GM18951 (cell line): ENCODE data around the gene VEGFD.

ENCODE experiments used
- POLR2A ChIP-seq: IDR thresholded peaks from 4 replicates; pipeline ENCODE4 v1.6.1; 2011; ENCODE audit warnings: mild to moderate bottlenecking; ENCODE audit not compliant: insufficient read length, insufficient read depth; ENCODE audit errors: extremely low read depth
- in situ Hi-C: fragments of 300-500 bp; cut with MboI; formaldehyde crosslinking; loops from one replicate; pipeline ENCODE4 v1.12.0; 2022; ENCODE audit warnings: low sequenced_read_pairs, mixed read lengths, inconsistent platforms; ENCODE audit not compliant: unreplicated experiment

VEGFD gene

GRCh38 chrX:15384304-15384703, at the start of gene VEGFD:
Gene VEGFD (minus strand): TSS chrX:15384413. CDS start chrX:15383946, 467 bp downstream.
- in situ Hi-C loops = no loop called here

GRCh38 chrX:15430584-15430983, 46.4 kb upstream of the VEGFD start:
- no peak for TF ChIP-seq POLR2A
- in situ Hi-C loops = no loop called here

More at GRCh38 chrX:15384304-15384703, at the start of gene VEGFD:
- no peak for TF ChIP-seq POLR2A

- in situ Hi-C loops = no loop called here
- no peak for TF ChIP-seq POLR2A
These were observed 45.9 kb upstream of the VEGFD start for GRCh38 chrX:15430076-15430475.

GRCh38 chrX:15425024-15425423, 40.8 kb upstream of the VEGFD start:
- in situ Hi-C loops = no loop called here
- no peak for TF ChIP-seq POLR2A

- in situ Hi-C loops = no loop called here
- TF ChIP-seq POLR2A = no peak
These were observed 34.5 kb upstream of the VEGFD start for GRCh38 chrX:15418707-15419181.

- in situ Hi-C loops = no loop called here
- TF ChIP-seq POLR2A = no peak
These were observed 34.0 kb upstream of the VEGFD start for GRCh38 chrX:15418041-15418706.

GRCh38 chrX:15416133-15416993, 32.1 kb upstream of the VEGFD start:
- in situ Hi-C loops = no loop called here
- TF ChIP-seq POLR2A = no peak

GRCh38 chrX:15413101-15413500, 28.9 kb upstream of the VEGFD start:
- in situ Hi-C loops = no loop called here
- TF ChIP-seq POLR2A = no peak

GRCh38 chrX:15410947-15411346, 26.7 kb upstream of the VEGFD start:
- in situ Hi-C loops = no loop called here

GRCh38 chrX:15410430-15410829, 26.2 kb upstream of the VEGFD start:
- in situ Hi-C loops = no loop called here
- TF ChIP-seq POLR2A = no peak

More at GRCh38 chrX:15410947-15411346, 26.7 kb upstream of the VEGFD start:
- no peak for TF ChIP-seq POLR2A

GRCh38 chrX:15405846-15406245, 21.6 kb upstream of the VEGFD start:
- in situ Hi-C loops = no loop called here
- TF ChIP-seq POLR2A = no peak

- in situ Hi-C loops = no loop called here
- no peak for TF ChIP-seq POLR2A
These were observed 20.3 kb upstream of the VEGFD start for GRCh38 chrX:15404401-15405096.

GRCh38 chrX:15401378-15401777, 17.2 kb upstream of the VEGFD start:
- TF ChIP-seq POLR2A = no peak
- in situ Hi-C loops = no loop called here

- TF ChIP-seq POLR2A = no peak
- in situ Hi-C loops = no loop called here
These were observed 15.8 kb upstream of the VEGFD start for GRCh38 chrX:15399962-15400391.

GRCh38 chrX:15398874-15399273, 14.7 kb upstream of the VEGFD start:
- in situ Hi-C loops = no loop called here
- TF ChIP-seq POLR2A = no peak
